ENCODE results near the gene KCNQ2.

The KCNQ2 gene

GRCh38 chr20:63498960-63499337 is 26.5 kb upstream of the KCNQ2 start, which contains the start of gene EEF1A2:
Gene EEF1A2, minus strand, starts transcription at chr20:63499083. Its CDS starts 1,320 bp downstream, at chr20:63497763.
- Histone ChIP-seq H2AFZ (ENCODE audit: low read depth, low read length, severe bottlenecking) (no peak within 1 kb of the TSS), H3K9me2 (replicated peaks; ENCODE audit: insufficient read depth, low read length) (no peaks in the 10 kb centered on the region), H3K9ac (ENCODE audit: low read length) (no peak within 1 kb of the TSS), H4K20me1 (ENCODE audit: low read depth, low read length) (no peaks in the 10 kb centered on the region), H3K4me3 (ENCODE audit: insufficient read depth, low read length, poor library complexity, severe bottlenecking) (no peak within 1 kb of the TSS), H3K79me2 (ENCODE audit: insufficient read depth, low read length) (no peaks in the 10 kb centered on the region), H3K27me3 (ENCODE audit: low read length) (no peaks in the 10 kb centered on the region), H3K27ac (ENCODE audit: low read depth, low read length) (no peak within 1 kb of the TSS), H3K4me2 (ENCODE audit: low read depth, low read length, poor library complexity, severe bottlenecking) (no peak within 1 kb of the TSS), H3K36me3 (ENCODE audit: low read length) (no peaks in the 10 kb centered on the region), H3F3A (ENCODE audit: insufficient read depth) (no peaks in the 10 kb centered on the region), H3K9me3 (ENCODE audit: insufficient read depth, low read length) (no peaks in the 10 kb centered on the region)
- TF ChIP-seq EZH2phosphoT487 (conservative IDR thresholded peaks at IDR 0.05; ENCODE audit: low read length) = no peak
- no peak for TF ChIP-seq CTCF (IDR thresholded peaks at IDR 0.05; ENCODE audit: insufficient read depth, low read length, poor library complexity, severe bottlenecking)

- no peak overlapping the region for H3K27ac ChIP-seq (ENCODE audit: low read depth, low read length)
- H3K4me2 ChIP-seq (ENCODE audit: low read depth, low read length, poor library complexity, severe bottlenecking) = no peak overlapping the region
- no peaks in the 10 kb centered on the region for H3F3A ChIP-seq (ENCODE audit: insufficient read depth)
- no peak overlapping the region for H3K4me3 ChIP-seq (ENCODE audit: insufficient read depth, low read length, poor library complexity, severe bottlenecking)
- H3K9me2 ChIP-seq (replicated peaks; ENCODE audit: insufficient read depth, low read length) = no peaks in the 10 kb centered on the region
- no peaks in the 10 kb centered on the region for H3K27me3 ChIP-seq (ENCODE audit: low read length)
- no peaks in the 10 kb centered on the region for H3K9me3 ChIP-seq (ENCODE audit: insufficient read depth, low read length)
- no peaks in the 10 kb centered on the region for H4K20me1 ChIP-seq (ENCODE audit: low read depth, low read length)
- no peaks in the 10 kb centered on the region for H3K36me3 ChIP-seq (ENCODE audit: low read length)
- TF ChIP-seq CTCF (IDR thresholded peaks at IDR 0.05; ENCODE audit: insufficient read depth, low read length, poor library complexity, severe bottlenecking) = no peak
- no peak for TF ChIP-seq EZH2phosphoT487 (conservative IDR thresholded peaks at IDR 0.05; ENCODE audit: low read length)
- H3K79me2 ChIP-seq (ENCODE audit: insufficient read depth, low read length) = no peaks in the 10 kb centered on the region
- no peak overlapping the region for H3K9ac ChIP-seq (ENCODE audit: low read length)
- H2AFZ ChIP-seq (ENCODE audit: low read depth, low read length, severe bottlenecking) = no peak overlapping the region
Observed at GRCh38 chr20:63497946-63498935, 25.8 kb upstream of the KCNQ2 start.

GRCh38 chr20:63497138-63497945 is 24.9 kb upstream of the KCNQ2 start:
- no peak overlapping the region for H2AFZ ChIP-seq (ENCODE audit: low read depth, low read length, severe bottlenecking)
- H3K9ac ChIP-seq (ENCODE audit: low read length) = no peak overlapping the region
- no peaks in the 10 kb centered on the region for H3F3A ChIP-seq (ENCODE audit: insufficient read depth)
- no peaks in the 10 kb centered on the region for H4K20me1 ChIP-seq (ENCODE audit: low read depth, low read length)
- H3K27ac ChIP-seq (ENCODE audit: low read depth, low read length) = no peak overlapping the region
- H3K27me3 ChIP-seq (ENCODE audit: low read length) = no peaks in the 10 kb centered on the region
- no peaks in the 10 kb centered on the region for H3K36me3 ChIP-seq (ENCODE audit: low read length)
- H3K79me2 ChIP-seq (ENCODE audit: insufficient read depth, low read length) = no peaks in the 10 kb centered on the region
- TF ChIP-seq CTCF (IDR thresholded peaks at IDR 0.05; ENCODE audit: insufficient read depth, low read length, poor library complexity, severe bottlenecking) (no peak), EZH2phosphoT487 (conservative IDR thresholded peaks at IDR 0.05; ENCODE audit: low read length) (no peak)
- H3K4me2 ChIP-seq (ENCODE audit: low read depth, low read length, poor library complexity, severe bottlenecking) = no peak overlapping the region
- H3K9me2 ChIP-seq (replicated peaks; ENCODE audit: insufficient read depth, low read length) = no peaks in the 10 kb centered on the region
- no peak overlapping the region for H3K4me3 ChIP-seq (ENCODE audit: insufficient read depth, low read length, poor library complexity, severe bottlenecking)
- H3K9me3 ChIP-seq (ENCODE audit: insufficient read depth, low read length) = no peaks in the 10 kb centered on the region

Measured in SU-DHL-6 (cell line).